OCI-LY7 (cell line): ENCODE data around the gene DBF4B.

Experiments
- CTCF ChIP-seq: fragments of 200-600 bp; sonication (generic); conservative IDR thresholded peaks from 2 replicates; pipeline ENCODE4 v1.5.1; 2014; ENCODE audit warnings: mild to moderate bottlenecking, antibody characterized with exemption, low read length, moderate library complexity, mixed read lengths
- EZH2phosphoT487 ChIP-seq: fragments of 200-600 bp; sonication (generic); IDR thresholded peaks from 2 replicates; pipeline ENCODE4 v1.6.1; 2018; ENCODE audit warnings: low read depth, borderline replicate concordance, mild to moderate bottlenecking, mixed run types, antibody characterized with exemption, low read length, moderate library complexity, mixed read lengths

GRCh38 chr17:44751806-44752205 is 43.3 kb downstream of the DBF4B start:
- no peak for TF ChIP-seq CTCF
- TF ChIP-seq EZH2phosphoT487, result no peak
